ENCODE data around the gene HK3.

HK3 gene

DNA sequence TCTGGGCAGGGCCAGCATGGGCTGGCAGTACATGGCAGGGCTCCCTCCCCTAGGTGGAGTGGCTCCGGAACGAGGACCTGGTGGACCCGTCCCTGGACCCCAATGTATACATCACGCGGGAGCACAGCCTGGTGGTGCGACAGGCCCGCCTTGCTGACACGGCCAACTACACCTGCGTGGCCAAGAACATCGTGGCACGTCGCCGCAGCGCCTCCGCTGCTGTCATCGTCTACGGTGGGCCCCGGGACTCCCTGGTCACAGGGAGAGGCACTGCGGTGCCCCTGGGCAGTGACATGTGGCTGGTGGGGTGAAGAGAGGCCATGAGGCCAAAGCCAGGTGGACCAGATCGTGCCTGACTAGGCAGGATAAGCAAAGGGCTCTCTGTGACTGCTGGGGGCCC is 30.4 kb downstream of the HK3 start:
- Mint-ChIP-seq H3K4me1 (peaks cover 12% of the 10 kb centered on the region), H3K4me3 (no peak overlapping the region), H3K36me3 (ENCODE audit: insufficient read depth) (peaks cover 18% of the 10 kb centered on the region), H3K27me3 (peaks cover 31% of the 10 kb centered on the region), H3K27ac (ENCODE audit: low read depth) (no peak overlapping the region), H3K9me3 (no peaks in the 10 kb centered on the region)
- ATAC-seq (replicated peaks; ENCODE audit: extremely low read depth, poor library complexity, severe bottlenecking): no peak
- no peak for DNase-seq (ENCODE audit: low spot score in 2 of 2)

DNA sequence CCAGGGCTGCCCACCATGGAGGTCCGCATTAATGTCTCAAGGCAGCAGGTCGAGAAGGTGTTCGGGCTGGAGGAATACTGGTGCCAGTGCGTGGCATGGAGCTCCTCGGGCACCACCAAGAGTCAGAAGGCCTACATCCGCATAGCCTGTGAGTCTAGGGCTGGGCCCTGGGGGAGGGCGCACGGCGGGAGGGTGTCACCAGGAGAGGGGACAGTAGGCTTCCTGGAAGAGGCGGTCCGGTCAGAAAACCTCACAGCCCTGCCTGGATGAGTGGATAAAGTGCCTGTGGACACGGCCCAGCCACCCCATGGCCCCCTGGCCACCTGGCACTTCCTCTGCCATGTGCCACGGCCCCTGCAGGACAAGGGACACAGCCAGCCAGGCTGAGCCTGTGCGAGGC is 31.0 kb downstream of the HK3 start:
- Mint-ChIP-seq H3K9me3 (no peaks in the 10 kb centered on the region), H3K27ac (ENCODE audit: low read depth) (no peak overlapping the region), H3K4me1 (peaks cover 8% of the 10 kb centered on the region), H3K4me3 (no peak overlapping the region), H3K36me3 (ENCODE audit: insufficient read depth) (peaks cover 15% of the 10 kb centered on the region), H3K27me3 (peaks cover 37% of the 10 kb centered on the region)
- no peak for ATAC-seq (replicated peaks; ENCODE audit: extremely low read depth, poor library complexity, severe bottlenecking)
- DNase-seq (ENCODE audit: low spot score in 2 of 2): no peak

DNA sequence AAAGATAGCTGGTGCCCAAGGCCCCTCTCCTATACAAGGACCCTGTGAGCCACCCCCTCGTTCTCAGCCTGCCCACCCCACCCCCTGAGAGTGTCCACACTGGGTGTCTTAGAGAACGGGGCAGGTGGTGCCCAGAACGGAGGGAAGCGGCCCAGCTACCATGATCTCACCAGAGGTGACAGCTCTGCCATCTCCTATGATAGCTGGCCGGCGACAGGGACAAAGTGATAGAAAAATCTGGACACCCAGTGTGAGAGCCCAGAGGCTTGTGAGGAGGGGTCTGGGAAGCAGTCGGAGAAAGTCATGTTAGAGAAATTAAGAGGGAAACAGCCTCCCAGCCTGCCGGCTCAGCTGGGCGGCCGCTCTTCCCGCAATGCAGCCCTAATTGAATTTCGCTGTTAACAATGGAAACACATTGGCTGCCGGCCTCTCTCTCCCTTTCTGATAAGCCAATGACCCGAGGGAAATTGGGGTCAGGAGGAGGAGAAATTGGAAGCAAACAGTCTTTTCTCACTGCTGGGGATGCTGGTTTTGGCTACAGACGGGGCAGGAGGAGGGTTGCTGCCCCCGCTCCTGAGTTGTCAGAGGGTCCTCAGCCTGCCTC is 32.3 kb downstream of the HK3 start:
- H3K4me3 Mint-ChIP-seq: no peak overlapping the region
- H3K27ac Mint-ChIP-seq (ENCODE audit: low read depth): no peak overlapping the region
- ATAC-seq (replicated peaks; ENCODE audit: extremely low read depth, poor library complexity, severe bottlenecking) (no peak), DNase-seq (ENCODE audit: low spot score in 2 of 2) (no peak)
- peaks cover 6% of the 10 kb centered on the region for H3K4me1 Mint-ChIP-seq
- peaks cover 44% of the 10 kb centered on the region for H3K27me3 Mint-ChIP-seq
- H3K36me3 Mint-ChIP-seq (ENCODE audit: insufficient read depth): peaks cover 7% of the 10 kb centered on the region
- no peaks in the 10 kb centered on the region for H3K9me3 Mint-ChIP-seq

DNA sequence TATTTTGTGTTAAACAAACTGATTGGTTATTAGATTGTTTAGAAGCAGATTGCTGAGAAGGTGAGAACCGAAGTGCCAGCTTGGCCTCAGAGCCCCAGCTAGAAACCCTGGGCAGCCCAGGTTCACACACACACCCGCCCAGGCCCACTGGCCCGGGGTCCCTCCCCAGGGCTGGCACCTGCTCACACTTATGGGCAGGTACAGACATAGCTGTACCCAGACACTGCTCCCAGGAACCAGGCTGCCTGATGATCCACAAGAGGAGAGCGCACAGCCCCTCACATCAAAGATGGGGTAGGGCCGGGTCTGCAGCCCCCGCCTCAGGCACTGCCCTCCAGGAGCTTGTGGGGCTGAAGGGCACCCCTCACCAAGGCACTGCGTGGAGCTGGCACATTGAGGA is 33.2 kb downstream of the HK3 start:
- no peak for DNase-seq (ENCODE audit: low spot score in 2 of 2)
- Mint-ChIP-seq H3K36me3 (ENCODE audit: insufficient read depth) (peaks cover 7% of the 10 kb centered on the region), H3K9me3 (no peaks in the 10 kb centered on the region), H3K27me3 (peaks cover 45% of the 10 kb centered on the region), H3K27ac (ENCODE audit: low read depth) (no peak overlapping the region), H3K4me1 (peaks cover 6% of the 10 kb centered on the region), H3K4me3 (no peak overlapping the region)
- ATAC-seq (replicated peaks; ENCODE audit: extremely low read depth, poor library complexity, severe bottlenecking): no peak

DNA sequence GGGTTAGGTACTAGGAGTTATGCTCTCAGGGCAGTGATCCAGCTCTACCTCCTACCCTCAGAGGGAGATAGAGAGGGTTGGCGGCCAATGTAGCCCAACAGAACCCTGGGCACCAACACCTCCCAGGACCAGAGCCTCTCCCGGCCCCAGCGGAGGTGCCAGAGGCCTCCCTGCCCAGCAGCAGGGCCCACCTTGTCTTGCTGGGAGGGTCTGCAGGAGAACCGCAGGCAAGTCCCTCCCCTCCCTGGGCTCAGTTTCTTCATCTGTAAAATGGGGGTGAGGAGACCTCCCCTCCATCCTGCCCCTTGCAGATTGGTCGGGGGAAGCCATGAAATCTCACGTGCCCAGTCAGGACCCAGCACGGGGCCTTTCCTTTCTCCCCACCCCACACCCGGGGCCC is 34.4 kb downstream of the HK3 start:
- DNase-seq (ENCODE audit: low spot score in 2 of 2) (no peak), ATAC-seq (replicated peaks; ENCODE audit: extremely low read depth, poor library complexity, severe bottlenecking) (no peak)
- no peak overlapping the region for H3K27ac Mint-ChIP-seq (ENCODE audit: low read depth)
- H3K4me3 Mint-ChIP-seq: no peak overlapping the region
- H3K36me3 Mint-ChIP-seq (ENCODE audit: insufficient read depth): peaks cover 4% of the 10 kb centered on the region
- H3K4me1 Mint-ChIP-seq: no peaks in the 10 kb centered on the region
- no peaks in the 10 kb centered on the region for H3K9me3 Mint-ChIP-seq
- H3K27me3 Mint-ChIP-seq: peaks cover 56% of the 10 kb centered on the region

DNA sequence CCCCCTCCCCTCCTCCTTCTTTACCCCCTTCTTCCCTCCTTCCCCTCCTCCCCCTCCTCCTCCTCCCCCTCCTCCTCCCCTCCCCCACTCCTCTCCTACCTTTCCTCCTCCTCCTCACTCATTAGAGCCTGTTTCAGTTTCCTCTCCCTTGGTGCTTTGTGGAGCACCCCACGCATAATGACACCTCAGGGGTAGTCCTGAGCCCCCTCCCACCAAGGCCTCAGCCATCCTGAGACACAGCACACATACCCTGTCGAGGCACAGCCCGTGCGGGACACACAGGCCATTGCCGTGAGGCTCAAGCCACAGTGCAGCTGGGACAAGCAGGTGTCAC is 35.4 kb downstream of the HK3 start:
- peaks cover 58% of the 10 kb centered on the region for H3K27me3 Mint-ChIP-seq
- DNase-seq (ENCODE audit: low spot score in 2 of 2): no peak
- ATAC-seq (replicated peaks; ENCODE audit: extremely low read depth, poor library complexity, severe bottlenecking): no peak
- H3K36me3 Mint-ChIP-seq (ENCODE audit: insufficient read depth): peaks cover under 1% of the 10 kb centered on the region
- H3K9me3 Mint-ChIP-seq: no peaks in the 10 kb centered on the region
- H3K27ac Mint-ChIP-seq (ENCODE audit: low read depth): no peak overlapping the region
- no peak overlapping the region for H3K4me3 Mint-ChIP-seq
- no peaks in the 10 kb centered on the region for H3K4me1 Mint-ChIP-seq

DNA sequence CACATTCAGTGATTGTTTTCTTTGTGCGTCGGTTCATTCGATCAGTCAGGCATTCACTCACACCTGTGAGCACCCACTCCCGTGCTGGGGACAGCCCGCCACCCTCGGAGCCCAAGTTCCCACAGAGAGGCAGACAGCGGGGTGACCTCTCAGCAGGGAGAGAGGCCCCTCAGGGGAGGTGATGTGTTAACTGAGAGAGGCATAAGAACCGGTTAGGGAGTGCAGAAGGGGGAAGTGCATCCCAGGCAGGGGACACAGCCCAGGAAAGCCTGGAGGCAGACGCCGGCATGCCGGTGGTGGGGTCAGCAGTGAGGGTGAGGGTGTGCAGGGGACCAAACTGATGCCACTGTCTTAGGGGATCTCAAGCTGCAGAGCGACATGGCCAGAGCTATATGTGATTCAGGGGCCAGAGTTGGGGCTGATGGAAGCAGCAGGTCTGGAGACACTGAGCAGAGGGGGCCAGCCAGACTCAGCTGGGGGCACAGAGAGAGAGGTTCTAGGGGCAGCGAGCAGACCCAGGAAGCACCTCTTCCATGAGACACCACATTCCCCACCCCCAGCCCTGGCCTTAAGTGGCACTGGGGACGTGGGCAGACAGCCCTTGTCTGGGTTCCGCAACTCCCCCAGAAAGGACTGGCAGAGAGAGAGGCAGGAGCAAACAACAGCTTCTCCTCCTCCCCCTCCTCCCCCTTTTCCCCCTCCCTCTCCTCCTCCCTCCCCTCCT is 35.9 kb downstream of the HK3 start:
- DNase-seq (ENCODE audit: low spot score in 2 of 2) (no peak), ATAC-seq (replicated peaks; ENCODE audit: extremely low read depth, poor library complexity, severe bottlenecking) (no peak)
- no peaks in the 10 kb centered on the region for H3K36me3 Mint-ChIP-seq (ENCODE audit: insufficient read depth)
- no peaks in the 10 kb centered on the region for H3K4me1 Mint-ChIP-seq
- H3K27me3 Mint-ChIP-seq: peaks cover 63% of the 10 kb centered on the region
- H3K27ac Mint-ChIP-seq (ENCODE audit: low read depth): no peak overlapping the region
- no peaks in the 10 kb centered on the region for H3K9me3 Mint-ChIP-seq
- H3K4me3 Mint-ChIP-seq: no peak overlapping the region

DNA sequence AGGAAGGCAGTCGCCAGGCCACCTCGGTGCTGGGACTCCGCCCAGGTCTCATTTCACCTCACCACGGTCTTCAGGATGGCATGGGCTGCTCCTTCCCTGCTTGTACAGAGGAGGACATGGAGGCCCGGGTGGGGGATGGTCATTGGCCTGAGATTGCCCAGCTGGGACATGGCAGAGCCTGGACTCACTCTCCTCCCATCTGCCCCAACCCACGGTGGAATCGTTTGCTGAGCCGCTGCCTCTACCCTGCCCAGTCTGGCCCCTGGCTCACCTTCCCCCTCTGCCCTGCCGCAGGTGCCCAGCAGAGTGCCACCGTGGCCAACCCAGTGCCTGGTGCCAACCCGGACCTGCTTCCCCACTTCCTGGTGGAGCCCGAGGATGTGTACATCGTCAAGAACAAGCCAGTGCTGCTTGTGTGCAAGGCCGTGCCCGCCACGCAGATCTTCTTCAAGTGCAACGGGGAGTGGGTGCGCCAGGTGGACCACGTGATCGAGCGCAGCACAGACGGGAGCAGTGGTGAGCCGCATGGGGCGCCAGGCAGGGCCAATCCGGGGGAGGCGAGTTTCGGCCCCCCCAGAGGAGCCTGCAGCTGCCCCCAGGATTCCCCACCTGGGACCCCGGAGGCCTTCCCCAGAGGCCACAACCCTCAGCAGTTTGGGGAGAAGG is 36.7 kb downstream of the HK3 start:
- ATAC-seq (replicated peaks; ENCODE audit: extremely low read depth, poor library complexity, severe bottlenecking): no peak
- Mint-ChIP-seq H3K27ac (ENCODE audit: low read depth) (no peak overlapping the region), H3K36me3 (ENCODE audit: insufficient read depth) (no peaks in the 10 kb centered on the region), H3K4me3 (no peak overlapping the region), H3K9me3 (no peaks in the 10 kb centered on the region), H3K27me3 (peaks cover 70% of the 10 kb centered on the region), H3K4me1 (no peaks in the 10 kb centered on the region)
- no peak for DNase-seq (ENCODE audit: low spot score in 2 of 2)

DNA sequence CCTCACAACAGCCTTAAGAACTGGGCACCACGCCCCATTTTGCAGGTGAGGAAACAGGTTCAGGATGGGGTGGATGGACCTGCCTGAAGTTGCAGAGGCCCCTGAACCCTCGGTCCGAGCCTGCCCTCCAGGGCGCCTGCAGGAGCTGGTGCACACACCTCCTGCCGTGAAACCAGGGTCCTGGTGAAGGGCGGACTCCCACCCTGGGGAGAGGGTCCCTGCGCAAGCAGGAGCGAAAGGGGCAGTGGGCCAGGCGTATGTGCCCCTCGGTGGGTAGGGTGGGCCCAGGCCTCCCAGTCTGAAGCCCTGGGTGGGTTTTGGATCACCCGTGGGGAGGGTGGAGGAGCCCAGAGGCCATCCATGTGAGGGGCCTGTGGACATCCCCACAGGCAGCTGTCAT is 37.9 kb downstream of the HK3 start:
- Mint-ChIP-seq H3K27ac (ENCODE audit: low read depth) (no peak overlapping the region), H3K9me3 (no peaks in the 10 kb centered on the region), H3K4me1 (no peaks in the 10 kb centered on the region), H3K4me3 (no peak overlapping the region), H3K36me3 (ENCODE audit: insufficient read depth) (no peaks in the 10 kb centered on the region), H3K27me3 (peaks cover 73% of the 10 kb centered on the region)
- ATAC-seq (replicated peaks; ENCODE audit: extremely low read depth, poor library complexity, severe bottlenecking) (no peak), DNase-seq (ENCODE audit: low spot score in 2 of 2) (no peak)

DNA sequence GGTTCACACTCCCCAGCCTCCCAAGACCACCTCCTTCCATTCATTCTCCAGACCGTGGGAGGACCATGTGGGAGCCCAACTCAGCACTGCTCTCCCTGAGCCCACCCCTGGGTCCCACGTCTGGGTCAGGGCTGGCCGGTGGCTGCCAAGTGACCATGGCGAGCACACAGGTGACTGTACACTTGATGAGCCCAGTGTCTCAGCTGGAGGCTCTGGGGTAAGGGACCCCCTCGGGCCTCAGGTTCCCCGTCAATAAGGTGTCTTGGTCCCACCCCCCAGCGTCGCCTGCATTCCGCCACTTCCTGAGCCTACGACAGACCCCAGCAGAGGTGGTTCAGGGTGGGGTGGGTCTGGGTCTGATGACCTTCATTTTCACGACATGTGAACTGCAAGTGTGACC is 38.8 kb downstream of the HK3 start:
- H3K27ac Mint-ChIP-seq (ENCODE audit: low read depth): no peak overlapping the region
- H3K9me3 Mint-ChIP-seq: no peaks in the 10 kb centered on the region
- peaks cover 65% of the 10 kb centered on the region for H3K27me3 Mint-ChIP-seq
- DNase-seq (ENCODE audit: low spot score in 2 of 2) (no peak), ATAC-seq (replicated peaks; ENCODE audit: extremely low read depth, poor library complexity, severe bottlenecking) (no peak)
- H3K4me3 Mint-ChIP-seq: no peak overlapping the region
- H3K36me3 Mint-ChIP-seq (ENCODE audit: insufficient read depth): no peaks in the 10 kb centered on the region
- no peaks in the 10 kb centered on the region for H3K4me1 Mint-ChIP-seq

DNA sequence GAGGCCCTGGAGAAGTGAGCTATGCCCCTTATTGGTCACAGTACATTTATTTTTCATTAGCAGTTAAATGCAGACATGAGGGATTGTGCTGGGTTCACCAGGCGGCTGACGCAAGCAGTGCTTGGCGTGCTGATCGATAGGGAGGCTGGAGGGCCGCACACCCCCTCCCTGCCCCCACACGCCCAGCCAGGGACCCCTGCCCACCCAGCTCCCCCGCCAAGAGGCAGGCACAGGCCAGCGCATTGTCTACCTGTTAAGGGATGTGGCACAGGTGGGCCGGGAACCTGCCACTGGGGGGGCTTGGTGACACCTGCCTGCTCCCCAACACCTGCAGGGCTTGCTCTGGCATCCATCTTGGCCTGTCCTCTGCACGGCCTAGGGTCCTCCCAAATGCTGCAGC is 39.2 kb downstream of the HK3 start:
- Mint-ChIP-seq H3K4me3 (no peak overlapping the region), H3K36me3 (ENCODE audit: insufficient read depth) (no peaks in the 10 kb centered on the region), H3K27ac (ENCODE audit: low read depth) (no peak overlapping the region), H3K4me1 (no peaks in the 10 kb centered on the region), H3K27me3 (peaks cover 65% of the 10 kb centered on the region), H3K9me3 (no peaks in the 10 kb centered on the region)
- ATAC-seq (replicated peaks; ENCODE audit: extremely low read depth, poor library complexity, severe bottlenecking): no peak
- DNase-seq (ENCODE audit: low spot score in 2 of 2): no peak

DNA sequence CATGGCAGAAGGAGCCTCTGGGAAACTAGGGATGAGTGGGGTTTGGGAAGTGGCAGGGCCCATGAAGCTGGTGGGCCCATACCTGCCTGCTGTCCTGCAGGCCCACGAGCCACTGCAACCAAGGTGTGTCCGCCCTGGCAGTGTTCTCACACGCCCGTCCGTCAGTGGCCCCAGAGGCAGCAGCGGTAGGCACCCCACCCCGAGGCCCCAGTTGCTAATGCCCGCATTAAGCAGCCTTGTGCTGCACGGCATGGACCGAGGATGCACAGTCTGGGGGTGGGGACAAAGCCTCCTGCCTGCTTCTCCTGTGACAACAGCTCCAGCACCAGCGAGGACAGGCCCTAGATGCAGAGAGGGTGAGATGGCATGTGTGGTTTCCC is 41.3 kb downstream of the HK3 start:
- Mint-ChIP-seq H3K4me1 (no peaks in the 10 kb centered on the region), H3K36me3 (ENCODE audit: insufficient read depth) (no peaks in the 10 kb centered on the region), H3K4me3 (no peak overlapping the region), H3K27me3 (peaks cover 63% of the 10 kb centered on the region), H3K9me3 (no peaks in the 10 kb centered on the region), H3K27ac (ENCODE audit: low read depth) (no peak overlapping the region)
- ATAC-seq (replicated peaks; ENCODE audit: extremely low read depth, poor library complexity, severe bottlenecking): no peak
- DNase-seq (ENCODE audit: low spot score in 2 of 2): no peak

DNA sequence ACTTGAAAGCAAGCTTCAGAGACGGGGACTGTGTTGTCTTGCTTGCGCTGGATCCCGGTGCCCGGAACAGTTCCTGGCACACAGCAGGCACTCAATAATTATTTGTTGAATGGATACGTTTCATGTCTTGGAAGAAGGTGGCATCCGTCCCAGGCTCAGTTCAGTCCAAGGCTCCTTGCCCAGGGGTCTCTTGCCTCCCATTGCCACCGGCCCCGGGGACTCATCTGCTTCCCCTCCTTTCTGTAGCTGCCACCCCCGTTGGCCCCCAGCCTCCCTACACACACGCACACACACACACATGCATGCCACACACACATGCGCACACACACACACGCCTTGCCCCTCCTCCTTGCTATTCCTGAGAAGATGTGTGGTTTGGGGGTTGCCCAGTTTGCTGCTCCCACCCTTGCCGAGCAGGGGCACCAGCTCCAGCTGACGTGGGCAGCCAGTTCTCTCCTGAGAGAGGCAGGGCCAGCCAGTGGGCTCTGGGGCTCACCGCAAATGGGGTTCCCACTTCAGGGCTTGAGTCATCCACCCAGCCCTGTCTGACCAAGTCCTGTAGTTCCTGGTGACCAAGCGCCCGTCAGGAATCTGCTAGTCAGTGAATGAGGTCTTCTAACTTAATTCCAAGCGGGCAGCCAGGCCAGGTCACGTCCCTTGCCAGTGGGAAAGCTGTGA is 41.8 kb downstream of the HK3 start:
- no peak for DNase-seq (ENCODE audit: low spot score in 2 of 2)
- H3K27me3 Mint-ChIP-seq: peaks cover 64% of the 10 kb centered on the region
- no peaks in the 10 kb centered on the region for H3K9me3 Mint-ChIP-seq
- no peak for ATAC-seq (replicated peaks; ENCODE audit: extremely low read depth, poor library complexity, severe bottlenecking)
- H3K4me1 Mint-ChIP-seq: no peaks in the 10 kb centered on the region
- no peaks in the 10 kb centered on the region for H3K36me3 Mint-ChIP-seq (ENCODE audit: insufficient read depth)
- H3K27ac Mint-ChIP-seq (ENCODE audit: low read depth): no peak overlapping the region
- no peak overlapping the region for H3K4me3 Mint-ChIP-seq
